GM18909 (cell line): ENCODE data around the gene ATG9B.
"Not testable (repeated sequence)": the region's sequence is repeated elsewhere in the genome, so short reads cannot be mapped to it uniquely, and the experiment has no call there.

Source experiments
- ATAC-seq: cut with Tn5 transposase; IDR thresholded peaks from one replicate; pipeline ENCODE4 v1.9.1; 2021; ENCODE audit warnings: mild to moderate bottlenecking; ENCODE audit not compliant: unreplicated experiment, poor library complexity

The ATG9B gene

DNA sequence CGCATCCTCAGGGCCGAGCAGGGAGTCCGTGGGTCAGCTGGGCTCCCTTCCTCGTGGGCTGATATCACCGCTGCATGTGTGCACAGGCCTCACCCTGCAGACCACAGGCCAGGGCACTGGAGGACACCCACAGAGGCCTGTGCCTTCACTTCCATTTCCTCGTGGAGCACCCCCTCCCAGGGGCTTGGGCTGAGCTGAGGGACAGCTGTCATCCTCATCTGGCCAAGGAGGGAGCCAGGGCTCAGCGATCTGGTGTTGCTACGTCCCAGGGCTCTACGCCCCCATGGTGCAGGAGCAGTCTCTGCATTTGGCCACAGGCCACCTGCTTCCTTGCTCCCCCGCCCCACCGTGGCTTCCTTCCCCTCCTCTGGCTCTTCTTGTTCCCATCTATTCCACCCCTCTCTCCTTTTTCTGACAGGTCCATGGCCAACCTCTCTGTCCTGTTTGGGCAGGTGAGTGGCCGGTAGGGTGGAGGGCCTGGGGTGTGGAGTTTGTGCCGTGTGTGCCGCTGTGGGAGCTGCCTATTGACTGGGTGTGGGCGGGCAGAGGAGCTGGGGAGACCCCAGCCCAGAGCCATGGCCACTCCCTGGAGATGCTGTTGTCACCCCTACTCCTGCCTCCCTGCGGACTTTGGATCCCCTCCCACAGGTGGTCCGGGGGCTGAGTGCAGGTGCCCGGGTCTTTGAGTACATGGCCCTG is 15.7 kb upstream of the ATG9B start:
- no peak for ATAC-seq

DNA sequence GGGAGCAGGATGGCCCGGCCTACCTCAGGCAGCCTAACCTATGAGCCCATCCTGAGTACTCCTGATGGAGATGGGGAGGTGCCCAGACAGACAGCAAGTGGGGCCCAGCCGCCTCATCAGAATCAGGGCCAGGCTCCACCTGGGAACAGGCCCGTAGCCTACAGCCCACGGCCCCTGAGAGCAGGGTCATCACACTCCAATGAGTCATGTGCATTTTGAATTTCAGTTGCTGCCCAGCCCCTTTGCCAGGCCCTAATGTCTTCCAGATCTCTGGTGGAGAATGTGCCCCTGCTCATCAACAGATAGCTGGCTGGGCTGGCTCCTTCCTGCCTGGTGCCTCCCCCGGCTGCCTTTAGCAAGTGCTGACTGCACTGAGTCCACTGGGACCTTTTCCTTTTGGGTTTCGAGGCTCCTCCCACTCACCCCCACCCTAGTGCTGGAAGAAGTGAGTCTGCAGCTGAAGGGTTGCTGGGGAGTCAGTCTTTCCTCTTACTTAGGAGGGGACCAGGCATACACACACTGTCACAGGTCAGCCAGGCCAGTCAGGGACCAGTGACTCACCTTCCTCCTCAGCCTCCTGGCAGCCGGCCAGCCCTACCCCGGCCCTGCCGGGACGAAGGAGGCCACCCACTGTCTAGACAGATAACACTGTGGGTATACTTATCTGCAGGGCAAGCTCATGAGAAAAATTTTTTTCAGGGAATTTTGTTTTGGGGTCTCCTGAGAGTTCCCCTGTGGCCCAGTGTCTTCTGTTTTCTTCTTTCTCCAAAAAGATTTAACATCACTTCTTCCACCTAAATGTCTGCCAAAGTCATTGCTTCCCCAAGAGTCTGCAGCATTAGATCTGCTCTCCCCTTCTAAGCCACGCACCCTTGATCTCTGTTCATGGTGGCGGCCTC is 14.9 kb upstream of the ATG9B start:
- ATAC-seq, result no peak

DNA sequence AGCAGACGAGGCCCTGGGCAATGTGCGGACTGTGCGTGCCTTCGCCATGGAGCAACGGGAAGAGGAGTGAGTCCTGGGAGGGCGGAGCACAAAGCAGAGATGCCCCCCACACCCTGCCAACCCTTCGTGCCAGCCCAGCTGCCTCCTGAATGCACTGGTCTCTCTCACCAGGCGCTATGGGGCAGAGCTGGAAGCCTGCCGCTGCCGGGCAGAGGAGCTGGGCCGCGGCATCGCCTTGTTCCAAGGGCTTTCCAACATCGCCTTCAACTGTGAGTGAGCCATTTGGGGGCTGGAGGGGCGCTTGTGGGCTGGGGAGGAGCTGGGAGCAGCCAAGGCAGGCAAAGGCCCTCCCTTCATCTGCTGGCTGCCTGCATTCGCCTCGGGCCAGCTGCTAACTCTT is 11.6 kb upstream of the ATG9B start:
- no peak for ATAC-seq

GRCh38 chr7:151035026-151035717 is 10.9 kb upstream of the ATG9B start:
- ATAC-seq, result no peak

DNA sequence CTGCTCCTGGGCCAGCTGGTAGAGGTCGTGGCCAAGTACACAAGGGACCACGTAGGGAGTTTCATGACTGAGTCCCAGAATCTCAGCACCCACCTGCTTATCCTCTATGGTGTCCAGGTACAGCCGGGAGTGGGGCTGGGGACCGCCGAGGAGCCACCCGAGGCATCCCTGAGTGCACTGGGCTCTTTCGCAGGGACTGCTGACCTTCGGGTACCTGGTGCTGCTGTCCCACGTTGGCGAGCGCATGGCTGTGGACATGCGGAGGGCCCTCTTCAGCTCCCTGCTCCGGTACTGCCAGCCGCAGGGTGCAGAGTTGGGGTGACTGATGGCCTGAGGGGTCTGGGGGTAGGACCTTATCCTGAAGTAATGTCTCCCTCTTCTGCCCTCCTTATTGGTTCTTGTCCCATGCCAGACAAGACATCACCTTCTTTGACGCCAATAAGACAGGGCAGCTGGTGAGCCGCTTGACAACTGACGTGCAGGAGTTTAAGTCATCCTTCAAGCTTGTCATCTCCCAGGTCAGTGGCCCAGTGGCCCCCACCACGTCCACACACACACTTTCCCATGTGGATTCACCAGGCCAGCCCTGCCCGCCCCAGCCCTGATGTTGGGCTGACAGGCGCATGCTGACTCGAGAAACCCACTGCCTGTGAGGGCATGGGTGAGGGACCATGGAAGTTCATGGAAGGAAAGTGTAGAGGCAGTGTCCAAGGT is 10.2 kb upstream of the ATG9B start:
- ATAC-seq, result no peak

DNA sequence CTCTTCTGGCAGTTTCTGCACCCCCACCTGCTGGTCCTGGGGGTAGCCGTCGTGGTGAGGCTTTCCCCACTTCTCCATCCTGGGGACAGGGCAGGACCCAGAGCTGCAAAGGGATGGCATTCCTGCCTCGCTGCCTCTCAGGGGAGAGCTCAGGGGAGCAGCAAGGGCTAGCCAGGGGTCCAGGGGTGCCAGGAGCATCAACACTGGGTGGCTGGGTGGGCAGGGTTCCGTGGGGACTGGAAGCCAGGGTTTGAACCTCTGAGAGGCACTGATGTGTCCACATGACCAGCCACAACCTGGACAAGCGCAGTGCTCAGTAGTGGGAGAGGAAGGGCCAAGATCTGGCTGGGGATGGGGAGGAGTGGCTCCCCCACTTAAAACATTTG is 9.6 kb upstream of the ATG9B start:
- no peak for ATAC-seq

GRCh38 chr7:151032936-151033863 is 8.9 kb upstream of the ATG9B start:
- no peak for ATAC-seq

DNA sequence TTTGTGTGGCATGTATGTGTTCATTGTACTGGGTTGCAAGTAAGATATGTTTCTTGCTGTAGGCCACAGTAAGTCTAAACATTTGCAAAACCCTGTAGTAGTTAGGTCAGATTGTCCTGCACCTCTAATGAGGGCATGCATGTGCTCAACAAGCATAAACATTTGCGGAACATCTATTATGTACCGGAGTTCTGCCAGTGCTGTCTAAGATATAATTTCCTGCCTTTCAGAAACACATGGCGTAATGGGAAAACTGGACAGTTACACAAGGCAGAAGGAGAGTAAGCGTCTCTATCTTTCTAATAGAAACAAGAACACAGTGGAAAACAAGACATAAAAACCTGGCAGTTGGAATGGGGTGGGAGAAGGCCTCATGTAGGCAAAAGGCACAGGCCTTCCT is 6.7 kb upstream of the ATG9B start:
- no peak for ATAC-seq

- no peak for ATAC-seq
Measured at GRCh38 chr7:151028948-151029501, 4.7 kb upstream of the ATG9B start.

- ATAC-seq, result peak; percentile 97
Measured at GRCh38 chr7:151028131-151028947, 4.0 kb upstream of the ATG9B start, which contains the start of gene ABCB8. Gene ABCB8, plus strand, starts transcription at chr7:151028450. Its CDS starts 66 bp downstream, at chr7:151028516.

DNA sequence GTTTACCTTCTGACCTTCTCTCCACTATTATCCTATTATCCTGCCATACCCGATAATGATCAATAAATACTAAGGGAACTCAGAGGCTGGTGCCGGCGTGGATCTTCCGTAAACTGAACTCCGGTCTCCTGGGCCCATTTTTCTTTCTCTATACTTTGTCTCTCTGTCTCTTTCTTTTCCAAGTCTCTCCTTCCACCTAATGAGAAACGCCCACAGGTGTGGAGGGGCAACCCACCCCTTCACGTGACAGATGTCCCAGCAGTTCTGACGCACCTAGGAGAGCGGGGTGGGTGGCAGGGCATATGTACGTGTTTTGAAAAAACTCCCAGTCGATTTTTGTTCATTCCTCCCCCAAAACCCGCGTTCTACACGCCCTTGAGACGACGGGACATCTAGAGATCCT is 3.4 kb upstream of the ATG9B start:
- not testable (repeated sequence) for ATAC-seq

DNA sequence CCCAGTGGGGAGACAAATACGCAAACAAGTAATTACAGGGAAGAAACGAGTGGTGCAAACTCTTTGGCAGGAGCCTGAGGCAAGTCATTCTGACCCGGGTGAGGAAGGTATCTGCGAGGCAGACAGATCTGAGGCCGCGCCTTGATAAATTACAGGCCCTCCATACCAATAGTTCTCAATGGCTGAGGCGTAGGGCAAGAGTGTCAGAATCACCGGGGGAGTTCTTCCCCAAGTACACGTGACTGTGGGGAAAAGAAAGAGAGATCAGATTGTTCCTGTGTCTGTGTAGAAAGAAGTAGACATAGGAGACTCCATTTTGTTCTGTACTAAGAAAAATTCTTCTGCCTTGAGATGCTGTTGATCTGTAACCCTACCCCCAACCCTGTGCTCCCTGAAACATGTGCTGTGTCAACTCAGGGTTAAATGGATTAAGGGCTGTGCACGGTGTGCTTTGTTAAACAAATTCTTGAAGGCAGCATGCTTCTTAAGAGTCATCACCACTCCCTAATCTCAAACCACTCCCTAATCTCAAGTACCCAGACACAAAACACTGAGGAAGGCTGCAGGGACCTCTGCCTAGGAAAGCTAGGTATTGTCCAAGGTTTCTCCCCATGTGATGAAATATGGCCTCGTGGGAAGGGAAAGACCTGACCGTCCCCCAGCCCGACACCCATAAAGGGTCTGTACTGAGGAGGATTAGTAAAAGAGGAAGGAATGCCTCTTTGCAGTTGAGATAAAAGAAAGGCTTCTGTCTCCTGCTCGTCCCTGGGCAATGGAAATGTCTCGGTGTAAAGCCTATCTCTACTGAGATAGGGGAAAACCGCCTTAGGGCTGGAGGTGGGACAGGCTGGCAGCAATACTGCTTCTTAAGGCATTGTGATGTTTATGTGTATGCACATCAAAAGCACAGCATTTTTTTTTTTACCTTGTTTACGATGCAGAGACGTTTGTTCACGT is 2.8 kb upstream of the ATG9B start:
- not testable (repeated sequence) for ATAC-seq

GRCh38 chr7:151025924-151026671 is 1.8 kb upstream of the ATG9B start:
- no peak for ATAC-seq

- no peak for ATAC-seq
Measured at GRCh38 chr7:151023232-151023631, 1.1 kb downstream of the ATG9B start.

DNA sequence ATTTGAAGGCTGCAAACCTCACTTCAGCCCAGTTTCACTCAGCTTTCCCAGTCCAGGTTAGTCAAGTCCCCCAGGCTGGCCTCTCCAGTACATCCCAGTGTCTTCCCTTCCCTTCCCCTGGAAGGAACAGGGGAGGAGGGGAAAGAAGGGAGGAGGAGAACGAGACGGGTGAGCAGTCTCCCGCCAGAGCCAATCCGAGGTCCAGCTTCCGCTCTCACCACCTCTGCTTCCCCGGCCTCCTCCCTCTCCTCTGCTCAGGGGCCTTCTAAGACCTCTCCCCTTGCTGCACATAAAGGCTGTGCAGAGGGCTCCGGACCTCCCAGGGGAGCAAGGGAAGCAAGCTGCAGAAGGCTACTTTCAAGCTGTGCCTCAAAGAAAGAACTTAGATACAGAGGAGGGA is 4.1 kb downstream of the ATG9B start:
- ATAC-seq, result no peak

GRCh38 chr7:151019130-151019447 is 5.2 kb downstream of the ATG9B start:
- no peak for ATAC-seq
